Measurements from ENCODE around the gene SDK2.

The SDK2 gene

DNA sequence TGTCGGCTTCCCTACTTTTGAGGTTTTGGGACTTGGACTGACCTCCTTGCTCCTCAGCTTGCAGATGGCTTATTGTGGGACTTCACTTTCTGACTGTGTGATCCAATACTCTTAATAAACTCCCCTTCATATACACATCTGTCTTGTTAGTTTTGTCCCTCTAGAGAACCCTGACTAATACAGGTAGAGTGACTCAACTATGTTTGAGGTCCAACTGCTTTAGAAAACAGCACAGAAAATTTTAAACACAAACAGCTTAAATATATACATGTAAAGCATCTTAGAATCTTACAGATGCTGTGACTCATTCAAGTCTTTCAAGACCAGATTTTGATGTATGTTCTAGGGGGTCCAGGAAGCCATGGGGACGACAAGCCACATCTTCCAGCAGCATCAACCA, 11.7 kb downstream of the SDK2 start:
- DNase-seq = no peak

DNA sequence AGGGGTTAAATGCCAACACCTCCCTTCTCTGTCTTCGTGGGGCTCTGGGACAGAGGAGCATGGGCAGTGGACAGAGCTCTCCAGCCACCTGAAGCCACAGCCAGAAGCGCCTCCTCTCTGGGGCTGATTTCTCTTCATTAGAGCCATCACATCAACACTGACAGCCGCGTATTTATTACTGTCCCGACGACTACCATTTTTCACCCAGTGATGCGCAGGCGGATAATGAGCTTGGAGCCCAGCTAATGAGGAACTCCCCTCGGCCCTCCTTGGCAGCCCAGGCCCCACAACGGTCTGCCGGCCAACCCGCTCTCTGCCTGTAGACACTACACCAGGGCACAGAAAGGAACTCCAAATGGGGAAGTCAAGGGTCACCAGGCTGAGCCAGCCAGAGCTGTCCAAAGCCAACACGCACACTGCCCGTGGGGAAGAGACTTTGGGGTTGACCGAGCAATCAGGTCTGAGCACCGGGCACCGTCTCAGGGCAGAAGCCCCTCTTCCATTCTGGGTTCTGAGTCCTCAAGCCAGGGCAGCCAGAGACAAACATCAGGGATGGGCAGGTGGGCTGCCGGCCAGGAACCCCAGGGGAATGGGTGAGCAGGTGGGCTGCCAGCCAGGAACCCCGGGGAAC, 13.2 kb downstream of the SDK2 start:
- no peak for DNase-seq

DNA sequence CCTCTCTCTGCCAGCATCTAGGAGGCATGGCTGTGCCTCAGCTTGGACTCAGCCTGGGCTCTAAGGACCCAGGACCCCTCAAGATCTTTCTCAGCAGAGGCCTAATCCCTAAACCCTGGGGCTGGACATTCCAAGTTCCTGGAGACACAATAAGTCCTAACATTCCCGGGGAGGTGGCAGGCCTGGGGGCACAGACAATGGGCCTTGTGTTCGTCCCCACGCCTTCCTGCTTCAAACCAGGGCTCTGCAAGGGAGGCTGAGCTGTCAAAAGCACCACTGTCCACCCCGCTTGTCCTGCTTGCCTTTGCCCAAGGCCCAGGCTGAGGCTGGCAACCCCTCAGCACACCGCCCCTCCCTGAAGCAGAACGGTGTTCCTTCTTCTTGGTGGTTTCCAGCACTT, 13.7 kb downstream of the SDK2 start:
- no peak for DNase-seq

DNA sequence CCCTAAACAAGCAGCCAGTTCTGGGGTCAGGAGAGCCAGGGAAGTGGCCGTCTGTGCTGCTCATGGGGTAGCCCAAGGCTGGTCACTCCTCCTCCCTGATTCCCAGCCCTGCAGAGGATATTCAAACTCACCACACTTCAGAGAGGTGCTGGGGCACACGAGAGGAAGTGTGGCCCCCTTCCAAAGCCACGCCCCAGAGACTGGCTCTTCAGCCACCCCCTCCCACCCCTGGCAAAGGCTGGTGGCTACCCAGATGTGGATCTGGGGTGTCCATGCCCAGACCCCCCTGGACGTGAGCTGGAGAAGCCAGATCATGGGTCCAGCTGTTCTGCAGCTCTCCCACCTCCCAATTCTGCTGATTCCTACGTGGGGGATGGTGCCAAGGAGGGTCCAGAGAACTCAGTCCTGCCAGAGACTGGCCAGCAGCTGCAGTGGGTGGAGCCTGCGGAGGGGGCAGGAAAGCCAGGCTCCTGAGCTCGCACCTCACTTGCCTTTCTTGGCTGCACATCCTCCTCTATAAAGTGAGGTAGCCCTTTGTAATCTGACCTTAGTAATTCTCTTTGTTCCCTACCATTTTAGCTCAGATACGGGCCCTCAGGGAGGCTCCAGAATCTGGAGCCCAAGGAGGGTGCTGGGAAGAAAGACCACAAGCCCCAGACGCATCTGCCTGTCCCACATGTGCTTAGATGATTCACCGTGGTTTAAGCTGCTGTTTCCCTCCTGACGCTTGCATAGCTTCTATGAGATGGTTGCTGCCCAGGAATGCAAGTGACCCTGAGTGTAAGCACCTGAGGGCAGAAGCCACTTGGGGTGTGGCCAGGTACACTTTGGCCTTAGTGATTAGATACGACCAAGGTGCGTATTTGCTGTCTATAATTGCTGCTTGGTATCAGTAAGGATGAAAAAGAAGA, 15.3 kb downstream of the SDK2 start:
- DNase-seq = no peak

DNA sequence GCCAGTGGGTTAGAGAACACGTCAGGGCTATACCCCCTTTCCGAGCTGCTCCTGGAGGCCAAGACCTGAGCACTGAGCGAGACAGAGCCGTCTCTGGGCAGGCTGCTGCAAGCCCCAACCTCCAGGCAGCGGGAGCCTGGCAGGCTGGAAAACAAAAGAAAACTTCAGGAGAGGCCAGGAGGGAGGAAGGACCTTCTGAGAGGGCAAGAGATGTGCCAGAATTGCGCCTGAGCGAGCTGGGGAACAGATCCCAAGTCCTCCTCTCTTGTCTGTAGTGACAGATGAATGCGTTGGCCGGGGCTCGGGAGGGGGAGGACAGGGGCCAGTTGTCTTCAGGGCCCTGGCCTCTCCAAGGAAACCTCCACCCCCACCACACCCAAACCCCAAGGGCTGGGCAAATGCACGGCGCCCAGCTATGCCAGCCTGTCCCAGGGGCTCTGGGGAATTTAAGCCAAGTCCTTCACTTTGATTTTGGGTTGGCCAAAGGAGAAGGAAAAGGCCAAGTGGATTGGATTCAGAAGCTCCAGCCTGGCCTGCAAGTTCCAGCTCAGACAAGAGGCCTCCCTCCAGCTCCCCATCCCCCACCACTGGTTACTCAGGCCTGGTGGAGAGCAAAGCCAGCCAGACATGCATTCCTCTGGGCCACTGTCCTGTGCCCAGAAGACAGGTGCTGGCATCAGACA, 18.1 kb downstream of the SDK2 start:
- no peak for DNase-seq

DNA sequence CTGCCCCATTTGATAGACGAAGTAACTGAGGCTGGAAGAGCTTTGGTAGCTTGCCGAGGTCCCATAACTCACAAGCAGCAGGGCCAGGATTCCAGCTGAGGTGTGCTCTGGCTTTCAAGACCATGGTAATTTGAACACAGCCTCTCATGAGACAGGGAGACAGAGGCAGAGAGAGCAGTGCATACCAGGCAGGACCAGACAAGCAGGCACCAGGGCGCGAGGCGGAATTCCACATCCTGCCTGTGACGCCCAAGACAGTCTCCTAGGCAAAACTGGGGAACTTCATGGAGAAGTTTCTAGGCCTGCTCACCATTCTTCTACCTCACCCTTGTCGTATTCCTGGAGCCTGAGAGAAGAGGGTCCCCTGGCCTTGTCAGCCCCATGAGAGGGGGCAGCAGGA, 19.2 kb downstream of the SDK2 start:
- no peak for DNase-seq

DNA sequence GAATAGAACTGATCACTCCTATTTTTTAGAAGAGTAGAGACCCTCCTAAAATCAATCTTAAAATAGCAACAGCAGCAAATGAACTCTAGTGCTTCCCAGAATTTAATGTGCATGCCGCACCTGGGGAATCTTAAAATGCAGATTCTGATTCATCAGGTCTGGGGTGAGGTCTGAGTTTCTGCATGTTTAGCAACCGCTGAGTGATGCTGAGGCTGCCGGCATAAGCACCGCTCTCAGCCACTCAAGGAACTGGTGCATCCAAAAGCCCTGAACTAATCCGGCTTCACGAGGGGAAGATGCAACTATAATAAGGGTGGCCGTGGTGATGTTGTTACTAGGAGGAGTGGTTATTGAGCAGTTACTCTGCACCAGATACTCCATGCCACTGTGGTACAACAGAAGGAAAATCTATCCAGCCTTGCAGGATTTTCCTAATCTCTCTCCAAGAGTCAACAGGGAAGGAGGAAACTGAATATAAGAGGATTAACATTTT, 19.7 kb downstream of the SDK2 start:
- no peak for DNase-seq

DNA sequence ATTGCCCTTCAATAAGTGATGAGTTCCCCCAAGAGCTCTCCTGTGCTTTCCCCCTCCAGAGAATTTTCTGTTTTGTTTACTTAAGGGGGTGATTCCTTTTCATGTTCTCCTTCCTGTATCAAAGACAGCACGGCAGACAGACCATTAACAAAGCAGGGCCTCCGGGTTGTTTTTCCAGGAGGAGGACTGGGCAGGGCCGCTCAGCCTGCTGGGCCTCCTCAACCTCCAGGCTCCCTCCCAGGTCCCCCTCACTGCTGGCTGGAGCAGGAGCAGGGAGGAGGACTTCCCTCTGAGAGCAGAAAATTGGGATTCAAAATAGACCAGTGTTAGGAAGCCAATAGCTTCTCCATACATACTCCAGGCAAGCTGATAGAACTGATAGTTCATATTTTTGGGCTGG, 20.4 kb downstream of the SDK2 start:
- DNase-seq = no peak

DNA sequence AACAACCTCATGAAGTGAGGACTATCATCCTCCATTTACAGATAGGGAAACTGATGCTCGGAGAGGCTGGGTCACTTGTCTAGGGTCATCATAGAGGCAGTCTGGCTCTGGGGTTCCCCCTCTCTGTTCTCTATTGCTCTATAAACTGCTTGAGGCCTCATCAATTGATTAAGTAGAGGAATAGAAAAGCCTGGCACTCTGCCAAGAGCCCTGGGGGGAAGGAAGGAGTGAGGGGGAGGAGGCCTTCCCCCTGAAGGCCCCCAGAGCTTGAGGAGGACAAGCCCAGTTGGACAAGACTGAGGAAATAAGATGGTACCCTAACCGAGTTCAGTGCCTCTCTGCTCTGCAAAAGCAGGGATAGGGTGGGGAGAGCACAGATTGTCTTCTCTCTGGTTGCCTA, 21.0 kb downstream of the SDK2 start:
- no peak for DNase-seq

DNA sequence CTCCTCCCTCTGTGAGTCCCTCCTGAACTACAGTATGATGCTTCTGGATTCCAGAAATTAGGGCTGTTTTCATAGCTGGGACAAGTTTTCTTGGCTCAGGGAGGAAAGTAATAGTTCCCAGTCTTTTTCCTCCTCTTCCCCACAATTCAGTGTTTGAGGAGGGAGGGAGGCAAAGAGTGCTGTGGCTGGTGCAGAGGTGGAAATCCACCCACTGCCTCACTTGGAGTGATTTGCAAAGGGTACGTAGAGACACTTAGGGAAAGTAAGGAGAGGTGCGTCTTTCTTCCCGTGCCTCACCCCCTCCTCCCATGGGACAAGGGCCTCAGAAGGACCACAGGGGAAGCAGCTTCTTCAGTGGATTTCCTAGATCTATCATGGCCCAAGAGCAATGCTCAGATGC, 21.9 kb downstream of the SDK2 start:
- DNase-seq = no peak

DNA sequence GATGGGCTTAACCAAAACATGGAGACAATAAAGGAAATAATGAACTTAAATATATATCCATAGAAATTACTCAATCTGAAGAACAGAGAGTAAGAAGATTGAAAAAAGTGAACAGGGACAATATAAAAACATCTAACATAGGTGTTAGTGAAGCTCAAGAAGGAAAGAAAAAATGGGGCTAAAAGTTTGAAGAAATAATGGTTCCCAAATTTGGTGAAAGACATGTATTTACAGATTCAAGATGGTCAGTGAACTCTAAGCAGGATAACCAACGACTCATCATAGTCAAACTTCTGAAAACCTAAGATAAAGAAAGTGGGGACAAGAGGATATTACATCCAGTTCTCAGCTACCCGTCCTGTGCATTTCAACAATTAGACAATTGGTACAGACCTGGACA, 22.6 kb downstream of the SDK2 start:
- no peak for DNase-seq

DNA sequence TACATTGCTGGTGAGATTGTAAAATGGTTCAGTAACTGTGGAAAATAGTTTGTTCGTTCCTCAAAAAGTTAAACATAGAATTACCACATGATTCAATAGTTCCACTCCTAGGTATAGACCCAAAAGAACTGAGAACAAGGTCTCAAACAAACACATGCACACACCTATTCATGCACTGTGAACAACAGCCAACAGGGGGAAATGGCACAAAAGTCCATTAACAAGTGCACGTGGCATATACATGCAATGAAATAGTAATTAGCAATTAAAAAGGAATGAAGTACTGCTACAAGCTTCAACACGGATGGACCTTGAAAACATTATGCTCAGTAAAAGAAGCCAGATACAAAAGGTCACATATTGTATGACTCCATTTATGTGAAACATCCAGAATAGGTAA, 23.8 kb downstream of the SDK2 start:
- no peak for DNase-seq

DNA sequence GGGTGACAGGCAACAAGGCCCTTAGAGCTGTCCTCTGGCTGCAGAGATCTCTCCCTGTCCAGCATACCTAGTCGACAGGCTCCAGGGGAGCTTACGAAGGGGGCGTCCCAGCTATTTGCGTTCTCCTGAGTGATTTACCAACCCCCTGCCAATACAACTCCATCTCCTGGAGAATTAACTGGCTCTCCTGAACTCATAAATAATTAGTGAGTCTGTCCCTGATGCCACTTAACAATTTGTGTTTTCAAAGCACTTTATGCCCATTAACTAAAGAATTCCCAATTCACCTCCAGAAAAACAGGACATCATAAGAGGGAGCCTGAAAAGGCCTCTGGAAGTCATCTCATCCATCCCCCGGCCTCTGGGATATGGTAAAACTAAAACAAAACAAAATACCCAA, 26.7 kb downstream of the SDK2 start:
- DNase-seq = no peak

DNA sequence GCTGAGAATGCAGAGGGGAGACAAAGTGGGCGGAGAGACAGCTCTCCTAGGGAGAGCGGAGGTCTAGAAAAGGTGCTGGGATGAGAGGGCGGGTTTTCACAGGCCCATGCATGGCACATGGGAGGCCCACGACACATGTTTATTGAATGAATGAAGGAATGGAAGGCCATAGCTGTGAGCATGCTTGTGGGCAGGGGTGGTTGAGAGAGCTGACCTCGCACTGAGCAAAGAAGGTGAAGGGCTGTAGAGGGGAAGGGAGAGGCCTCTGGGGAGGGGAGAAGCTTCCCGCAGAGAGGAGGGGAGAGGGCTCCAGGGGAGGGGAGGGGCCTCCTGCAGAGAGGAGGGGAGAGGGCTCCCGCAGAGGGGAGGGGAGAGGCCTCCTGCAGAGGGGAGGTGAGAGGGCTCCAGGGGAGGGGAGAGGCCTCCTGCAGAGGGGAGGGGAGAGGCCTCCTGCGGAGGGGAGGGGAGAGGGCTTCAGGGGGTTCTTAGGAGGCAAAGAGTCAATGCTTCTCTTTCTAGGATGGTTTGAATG, 27.3 kb downstream of the SDK2 start:
- no peak for DNase-seq

DNA sequence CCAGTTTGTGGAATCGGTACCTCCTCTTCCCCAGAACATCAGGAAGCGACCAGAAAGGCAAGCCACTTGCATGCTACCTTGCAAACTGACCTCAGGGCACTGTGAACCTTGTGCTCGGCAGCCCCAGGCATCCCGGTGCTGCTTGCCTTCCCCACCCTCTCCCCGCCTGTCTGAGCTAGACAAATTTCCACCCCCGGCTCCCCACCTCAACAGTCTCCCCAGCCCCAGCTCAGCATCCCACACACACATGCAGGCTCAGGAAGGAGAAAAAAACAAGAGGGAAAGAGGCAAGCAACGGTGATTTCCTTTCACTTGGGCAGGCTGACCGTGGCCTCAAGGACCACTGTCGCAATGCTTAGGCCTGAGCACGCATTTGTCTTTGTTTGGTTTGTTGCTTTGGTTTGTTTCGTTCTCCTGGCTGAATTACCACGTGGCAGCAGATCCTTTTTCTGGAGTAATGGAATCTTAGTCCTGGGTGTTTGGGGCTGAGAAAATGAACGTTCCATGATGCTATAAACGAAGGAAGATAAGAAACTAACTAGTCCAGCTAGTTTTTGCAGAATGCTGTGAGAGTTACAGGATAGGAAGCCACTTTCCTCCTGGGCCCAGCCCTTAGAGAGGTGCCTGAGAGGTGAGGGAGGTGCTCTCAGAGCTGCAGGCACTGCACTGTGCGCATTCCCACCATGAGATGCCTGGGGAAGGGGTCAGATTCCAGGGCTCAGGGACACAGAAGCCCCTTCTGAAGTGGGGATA, 27.9 kb downstream of the SDK2 start:
- DNase-seq = no peak

DNA sequence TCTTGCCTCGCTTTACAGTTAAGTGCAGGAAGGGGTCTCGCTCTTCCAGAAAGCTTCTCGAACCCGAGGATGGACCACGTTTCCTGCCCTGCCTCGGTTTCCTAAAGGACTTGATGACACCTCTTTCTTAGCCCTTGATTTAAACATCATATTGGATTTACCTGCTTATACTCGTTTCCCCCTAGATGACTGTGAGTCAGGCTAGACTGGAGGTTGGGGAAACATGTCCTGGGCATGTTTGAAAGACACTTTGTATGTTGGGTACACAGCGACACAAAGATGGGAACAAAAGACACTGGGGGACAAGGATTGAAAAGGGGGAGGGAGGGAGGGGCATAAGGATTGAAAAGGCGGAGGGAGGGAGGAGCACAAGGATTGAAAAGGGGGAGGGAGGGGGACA, 30.0 kb downstream of the SDK2 start:
- no peak for DNase-seq

DNA sequence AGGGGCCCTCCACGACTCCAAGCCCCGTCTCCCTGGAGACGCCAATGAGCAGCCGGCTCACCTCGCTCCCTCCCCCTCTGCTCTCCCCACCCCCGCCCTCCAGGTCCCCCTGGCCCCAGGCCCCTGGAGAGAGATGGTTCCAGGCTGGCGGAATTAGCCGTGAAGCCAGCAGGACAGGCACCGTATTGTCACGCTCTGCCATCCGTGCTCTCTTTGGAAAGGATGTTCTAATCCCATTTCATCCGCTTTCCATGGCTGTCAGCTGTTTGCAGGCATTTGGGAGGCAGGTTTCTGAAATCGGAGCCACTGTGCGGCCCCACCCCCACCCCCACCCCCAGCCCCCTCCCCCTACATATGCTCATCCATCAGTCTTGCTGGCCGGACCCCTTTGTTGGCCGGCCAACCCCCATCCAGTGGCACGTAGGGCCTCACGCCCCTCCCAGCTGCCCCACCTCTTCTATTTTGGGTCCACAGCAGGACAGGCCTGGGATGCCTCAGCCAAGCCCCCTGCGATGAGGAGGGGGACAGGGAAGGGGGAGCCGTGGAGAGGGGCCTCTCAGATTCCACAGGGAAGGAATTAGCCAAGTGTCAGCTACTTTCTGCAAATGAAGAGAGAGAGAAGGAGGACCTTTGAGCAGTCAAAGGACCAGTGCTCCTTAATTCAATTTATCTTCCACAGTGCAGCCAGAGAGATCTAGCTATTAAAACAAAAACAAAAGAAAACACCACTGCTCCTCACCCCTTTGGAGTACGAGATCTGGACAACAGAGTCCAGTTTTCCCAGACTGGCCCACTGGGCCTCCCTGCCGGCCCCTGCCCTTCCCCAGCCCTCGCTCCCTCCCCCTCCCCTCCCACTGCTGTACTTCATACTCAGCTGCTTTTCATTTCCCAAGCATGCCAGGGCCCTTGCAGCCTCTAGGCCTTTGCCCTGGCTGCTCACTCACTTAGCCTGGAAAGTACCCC, 30.7 kb downstream of the SDK2 start:
- no peak for DNase-seq

DNA sequence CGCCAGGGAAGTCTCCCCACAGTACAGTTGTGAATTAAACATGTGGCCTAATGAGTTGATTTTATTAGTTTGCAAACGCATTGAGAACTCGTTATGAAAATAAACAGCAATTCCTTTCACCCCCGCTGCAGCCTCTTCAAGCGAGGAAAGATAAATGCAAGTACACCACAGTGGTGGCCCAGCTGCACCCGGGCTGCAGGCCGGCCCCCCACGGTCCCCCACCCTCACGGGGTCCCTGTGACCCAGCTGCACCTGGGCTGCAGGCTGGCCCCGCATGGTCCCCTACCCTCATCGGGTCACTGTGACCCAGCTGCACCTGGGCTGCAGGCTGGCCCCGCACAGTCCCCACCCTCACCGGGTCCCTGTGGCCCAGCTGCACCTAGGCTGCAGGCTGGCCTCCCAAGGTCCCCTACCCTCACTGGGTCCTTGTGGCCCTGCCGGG, 32.2 kb downstream of the SDK2 start:
- DNase-seq = no peak

DNA sequence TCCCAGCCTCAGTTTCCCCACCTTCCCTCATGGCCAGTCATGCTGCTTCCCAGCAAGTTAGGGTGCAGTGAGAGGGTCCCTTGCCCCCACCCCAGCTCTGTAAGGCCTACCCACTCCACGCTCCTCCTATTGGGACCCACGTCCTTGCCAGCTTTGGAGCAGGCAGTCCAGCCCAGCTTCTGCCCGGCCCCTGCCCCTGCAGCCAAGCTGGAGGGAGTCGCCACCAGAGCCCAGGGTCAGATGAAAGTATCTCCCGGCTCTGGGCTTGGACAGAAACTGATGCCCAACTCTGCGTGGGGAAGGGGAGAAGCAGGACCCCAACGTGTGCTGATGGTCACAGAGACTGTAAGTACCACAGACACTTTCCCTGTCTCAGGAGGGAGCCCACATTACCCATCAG, 32.6 kb downstream of the SDK2 start:
- no peak for DNase-seq

DNA sequence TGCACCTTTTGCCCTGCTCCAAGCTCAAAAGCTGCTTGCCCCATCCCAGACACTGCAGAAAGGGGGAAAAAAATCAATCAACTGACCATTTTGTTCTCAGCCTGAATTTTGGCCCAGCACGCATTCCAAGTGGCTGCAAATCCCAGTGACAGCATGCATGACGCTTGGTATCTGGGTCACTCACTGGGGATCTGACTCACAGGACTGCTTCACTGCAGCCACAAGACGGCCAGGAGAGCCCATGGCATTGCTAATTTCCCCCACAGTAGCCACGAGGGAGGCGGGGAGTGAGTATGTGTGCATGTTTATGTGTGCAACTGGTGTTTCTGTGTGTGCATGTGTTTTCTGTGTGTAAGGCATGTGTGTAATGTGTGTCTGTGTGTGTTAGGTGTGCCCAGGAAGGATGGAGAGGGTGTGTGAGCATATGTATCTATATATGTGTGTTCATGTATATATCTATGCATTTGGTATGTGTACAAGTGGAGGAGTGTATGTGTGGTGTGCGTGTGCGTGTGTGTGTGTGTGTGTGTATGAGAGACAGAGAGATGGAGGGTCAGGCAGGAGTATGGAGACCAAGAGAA, 33.8 kb downstream of the SDK2 start:
- no peak for DNase-seq

DNA sequence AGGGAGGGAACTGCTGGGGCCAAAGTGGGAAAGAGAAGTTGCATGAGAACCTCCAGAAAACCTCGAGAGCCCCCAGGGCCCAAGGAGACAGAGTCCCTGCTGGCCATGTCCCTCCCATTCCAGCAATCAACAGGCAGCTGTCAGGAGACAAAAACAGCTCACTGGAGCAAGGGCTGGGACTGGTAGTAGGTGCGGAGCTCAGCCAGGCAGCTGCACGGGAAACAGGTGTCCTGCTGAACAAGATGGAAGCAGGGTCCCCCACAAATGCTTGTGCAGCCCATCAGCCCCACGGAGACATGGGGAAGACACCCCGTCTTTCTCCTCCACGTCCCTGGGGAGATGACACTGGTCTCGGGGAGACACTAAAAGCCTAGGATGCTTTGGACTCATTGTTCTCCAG, 34.5 kb downstream of the SDK2 start:
- DNase-seq = no peak

Data from DMS153 (cell line).